Thymus (tissue), 11 donors: Measurements from ENCODE around the gene SPHK2. TPM values are rescaled to one million over a fixed set of nuclear protein-coding genes. Genes with fewer than 3 reads are reported as not detected.

Experiments used
- DNase-seq, 9 donors: peaks; one replicate each; pipeline ENCODE4 v3.0.0-alpha.2; 2013; ENCODE audit warnings: low spot score in 9 of 9, low read depth in 6 of 9, missing footprints in 1 of 9
- H3K27ac ChIP-seq, 2 donors: one replicate each; pipeline ENCODE4 v1.5.1; 2013; ENCODE audit warnings: control low read depth in 1 of 2, low read depth in 1 of 2, low read length in 1 of 2, mild to moderate bottlenecking in 1 of 2, moderate library complexity in 1 of 2
- H3K27me3 ChIP-seq, 2 donors: one replicate each; pipeline ENCODE4 v1.5.1; 2013; ENCODE audit warnings: low read length in 1 of 2; ENCODE audit not compliant: control insufficient read depth in 2 of 2, insufficient read depth in 1 of 2
- H3K36me3 ChIP-seq, 2 donors: one replicate each; pipeline ENCODE4 v1.5.1; 2013; ENCODE audit warnings: low read length in 1 of 2, mild to moderate bottlenecking in 1 of 2, moderate library complexity in 1 of 2; ENCODE audit not compliant: control insufficient read depth in 2 of 2, insufficient read depth in 2 of 2
- H3K4me1 ChIP-seq, 2 donors: one replicate each; pipeline ENCODE4 v1.5.1; 2013; ENCODE audit warnings: low read length in 2 of 2; ENCODE audit not compliant: control insufficient read depth in 2 of 2, insufficient read depth in 2 of 2
- H3K4me3 ChIP-seq, 2 donors: one replicate each; pipeline ENCODE4 v1.5.1; 2013; ENCODE audit warnings: low read length in 2 of 2, control low read depth in 1 of 2, mild to moderate bottlenecking in 1 of 2
- H3K9me3 ChIP-seq, 2 donors: one replicate each; pipeline ENCODE4 v1.5.1; 2013; ENCODE audit warnings: low read length in 1 of 2, mild to moderate bottlenecking in 1 of 2; ENCODE audit not compliant: control insufficient read depth in 2 of 2, insufficient read depth in 1 of 2
- WGBS: extraction: QIAGEN DNeasy Blood & Tissue Kit; methylation state at CpG from one replicate; pipeline ENCODE4 v1.1.7; 2013; 5-methylcytosine and 5-hydroxymethylcytosine counted together
- polyA plus RNA-seq: library from polyadenylated mRNA; stranded (reverse); fragments of 200-250 nt; gene quantifications from one replicate; pipeline ENCODE4 v1.2.3, GENCODE V29; 2013
- total RNA-seq: library from RNA; stranded (reverse); fragments of 120-200 nt; gene quantifications from one replicate; pipeline ENCODE4 v1.2.4, GENCODE V29; 2013
- donor health status: healthy.

The SPHK2 gene
- total and polyA plus RNA-seq, 2 donors, result 4.6 to 13.4 TPM

- no peaks in the 10 kb centered on the region for H3K27me3 ChIP-seq
- peak overlapping the region; percentile 81 to 87 for H3K4me3 ChIP-seq
- peak overlapping the region; percentile 86 to 92 for H3K27ac ChIP-seq
- DNase-seq, result no peak
- WGBS, result 2% methylated on average over 18 of the region's 18 CpGs
- peaks cover 14 to 35% of the 10 kb centered on the region in 2 donors for H3K4me1 ChIP-seq
- no peaks in the 10 kb centered on the region for H3K9me3 ChIP-seq
- peaks cover 36 to 37% of the 10 kb centered on the region in 2 donors for H3K36me3 ChIP-seq
These were observed 909 bp upstream of the SPHK2 start for GRCh38 chr19:48618278-48618915.

DNA sequence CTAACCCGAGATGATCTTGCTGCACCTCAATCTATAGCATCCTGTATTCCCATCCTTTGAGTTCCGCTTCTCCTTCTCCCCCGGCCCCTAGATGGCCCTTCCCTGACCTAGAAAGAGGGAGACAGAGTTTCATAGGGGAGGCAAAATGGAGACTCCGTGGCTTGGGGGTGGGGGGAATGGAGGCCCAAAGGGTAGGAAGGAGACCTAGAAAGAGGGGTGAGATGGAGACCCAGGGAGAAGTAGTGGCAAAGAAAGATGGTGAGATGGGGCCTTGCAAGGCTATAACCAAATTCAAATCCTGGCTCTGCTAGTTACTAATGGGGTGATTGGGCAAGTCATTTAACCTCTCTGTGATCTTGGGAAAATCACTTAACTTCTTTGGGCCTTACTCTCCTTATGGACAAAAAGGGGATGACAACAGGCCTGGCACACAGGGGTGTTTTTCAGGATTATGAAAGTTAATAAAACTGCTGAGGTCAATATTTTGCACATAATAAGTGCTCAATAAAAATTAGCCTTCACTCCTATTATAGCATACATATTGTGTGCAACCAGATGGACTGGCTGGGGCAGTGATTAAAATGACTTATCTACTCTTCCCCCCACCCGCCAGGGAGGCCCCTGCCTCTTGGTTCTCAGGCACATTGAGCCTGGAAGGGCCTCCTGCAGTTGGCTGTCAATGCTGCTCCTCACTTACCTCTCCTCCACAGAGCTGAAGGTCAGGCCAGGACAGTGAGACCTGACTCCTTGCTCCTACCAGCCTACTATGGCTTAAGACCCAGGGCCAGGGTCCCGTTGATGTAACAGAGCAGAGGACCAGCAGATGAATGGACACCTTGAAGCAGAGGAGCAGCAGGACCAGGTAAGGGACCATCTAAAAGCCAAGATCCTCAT lies 633 bp downstream of the SPHK2 start:
- WGBS, result 35% methylated on average over 6 of the region's 6 CpGs
- H3K36me3 ChIP-seq, result peaks cover 32 to 36% of the 10 kb centered on the region in 2 donors
- H3K27ac ChIP-seq, result peak overlapping the region; percentile 90 to 92
- H3K4me1 ChIP-seq, result peaks cover 21 to 48% of the 10 kb centered on the region in 2 donors
- peak overlapping the region; percentile 81 to 87 for H3K4me3 ChIP-seq
- no peaks in the 10 kb centered on the region for H3K27me3 ChIP-seq
- no peaks in the 10 kb centered on the region for H3K9me3 ChIP-seq
- no peak for DNase-seq

DNA sequence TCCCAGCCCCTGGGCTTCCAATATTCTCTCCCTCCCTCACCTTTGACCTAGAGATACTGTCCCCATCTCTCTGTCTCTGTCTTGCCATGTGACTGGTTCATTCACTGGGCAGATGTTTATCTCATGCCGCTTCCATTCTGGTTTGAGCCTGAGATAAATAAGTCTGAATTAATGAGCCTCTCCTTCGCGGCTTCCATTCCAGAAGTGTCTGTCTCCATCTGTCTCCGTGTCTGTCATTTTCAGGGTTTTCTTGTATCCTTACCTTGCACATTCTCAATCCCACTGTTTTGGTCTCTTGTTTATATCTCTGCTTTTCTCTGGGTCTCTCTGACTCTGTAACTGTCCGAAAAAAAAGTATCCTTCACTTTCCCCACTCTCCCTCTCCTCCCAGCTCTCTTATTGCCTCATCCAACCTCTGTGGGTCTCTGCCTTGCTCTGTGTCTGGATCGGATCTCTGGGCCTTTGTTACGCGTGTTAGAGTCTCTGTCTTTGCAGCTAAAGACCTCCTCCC lies 4.3 kb downstream of the SPHK2 start:
- peaks cover 10 to 32% of the 10 kb centered on the region in 2 donors for H3K4me1 ChIP-seq
- peaks cover 19 to 22% of the 10 kb centered on the region in 2 donors for H3K36me3 ChIP-seq
- H3K9me3 ChIP-seq, result no peaks in the 10 kb centered on the region

GRCh38 chr19:48624067-48624594 lies 4.8 kb downstream of the SPHK2 start:
- no peaks in the 10 kb centered on the region for H3K9me3 ChIP-seq
- no peaks in the 10 kb centered on the region for H3K27me3 ChIP-seq
- H3K27ac ChIP-seq, result peak overlapping the region; percentile 76 to 85
- WGBS, result 1% methylated on average over 40 of the region's 40 CpGs
- peaks cover 20 to 27% of the 10 kb centered on the region in 2 donors for H3K36me3 ChIP-seq
- peak; percentile 86 to 98 (median 95) for DNase-seq
- peak overlapping the region; percentile 60 for H3K4me3 ChIP-seq
- peaks cover 10 to 32% of the 10 kb centered on the region in 2 donors for H3K4me1 ChIP-seq

More for the DNA sequence above, 4.3 kb downstream of the SPHK2 start:
- no peak for DNase-seq
- H3K27ac ChIP-seq, result peak overlapping the region; percentile 71 to 85
- H3K27me3 ChIP-seq, result no peaks in the 10 kb centered on the region
- WGBS, result 55% methylated on average over 8 of the region's 8 CpGs
- peak overlapping the region; percentile 34 to 60 for H3K4me3 ChIP-seq

DNA sequence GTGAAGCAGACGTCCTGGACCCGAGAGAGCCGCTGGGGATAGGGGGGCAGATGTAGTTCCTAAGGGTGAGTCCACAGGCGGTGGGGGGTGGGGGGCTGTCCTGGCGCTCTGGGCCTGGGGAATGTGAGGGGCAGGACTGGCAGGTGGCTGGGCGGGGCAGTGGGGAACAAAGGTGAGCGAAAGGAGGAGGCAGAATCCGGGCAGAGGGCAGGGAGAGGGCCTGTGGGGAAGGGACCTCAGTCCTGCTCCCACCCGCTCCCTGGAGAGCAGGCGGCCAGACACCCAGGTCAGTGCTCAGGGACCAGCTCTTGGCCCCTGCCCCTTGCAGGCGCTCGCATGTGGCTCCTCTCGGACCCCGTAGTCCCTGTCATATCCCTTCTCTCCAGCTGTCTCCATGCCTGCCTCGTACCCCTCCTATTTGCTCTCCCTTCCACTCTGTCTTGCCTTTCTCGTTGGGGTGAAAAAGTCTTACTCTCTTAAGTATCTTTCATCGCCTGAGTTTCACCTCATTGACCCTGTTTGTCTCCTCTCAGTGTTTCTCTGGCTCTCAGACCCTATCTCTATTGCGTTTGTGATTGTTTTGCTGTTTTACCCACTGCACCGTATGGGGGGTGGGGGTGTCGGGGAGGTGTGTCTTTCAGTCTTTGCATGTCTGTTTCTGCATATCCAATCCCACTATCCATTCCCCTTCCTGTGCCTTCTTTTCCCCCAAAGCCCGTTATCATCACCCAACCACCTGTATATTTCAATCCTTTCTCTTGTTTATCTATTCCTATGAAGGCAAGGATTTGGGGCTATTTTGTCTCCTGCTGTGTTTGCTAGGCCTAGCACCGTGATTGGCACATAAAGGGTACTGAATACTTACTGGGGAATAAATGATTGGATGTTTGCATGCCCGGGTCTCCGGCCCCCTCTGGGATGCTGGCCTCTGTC lies 5.8 kb downstream of the SPHK2 start:
- Histone ChIP-seq H3K4me3 (peak overlapping the region; percentile 60), H3K9me3 (peaks cover 0 to 4% of the 10 kb centered on the region in 2 donors), H3K27me3 (no peaks in the 10 kb centered on the region), H3K4me1 (peaks cover 10 to 33% of the 10 kb centered on the region in 2 donors), H3K36me3 (peaks cover 28 to 36% of the 10 kb centered on the region in 2 donors), H3K27ac (peak overlapping the region in 1 of 2 donors; percentile 19)
- 88% methylated on average over 24 of the region's 24 CpGs for WGBS
- no peak for DNase-seq

DNA sequence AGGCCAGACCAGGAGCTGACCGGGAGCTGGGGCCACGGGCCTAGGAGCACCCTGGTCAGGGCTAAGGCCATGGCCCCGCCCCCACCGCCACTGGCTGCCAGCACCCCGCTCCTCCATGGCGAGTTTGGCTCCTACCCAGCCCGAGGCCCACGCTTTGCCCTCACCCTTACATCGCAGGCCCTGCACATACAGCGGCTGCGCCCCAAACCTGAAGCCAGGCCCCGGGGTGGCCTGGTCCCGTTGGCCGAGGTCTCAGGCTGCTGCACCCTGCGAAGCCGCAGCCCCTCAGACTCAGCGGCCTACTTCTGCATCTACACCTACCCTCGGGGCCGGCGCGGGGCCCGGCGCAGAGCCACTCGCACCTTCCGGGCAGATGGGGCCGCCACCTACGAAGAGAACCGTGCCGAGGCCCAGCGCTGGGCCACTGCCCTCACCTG lies 6.6 kb downstream of the SPHK2 start:
- WGBS, result 98% methylated on average over 30 of the region's 30 CpGs
- DNase-seq, result no peak
- no peak overlapping the region for H3K4me3 ChIP-seq
- H3K27ac ChIP-seq, result peak overlapping the region in 1 of 2 donors; percentile 5
- H3K9me3 ChIP-seq, result peaks cover 0 to 5% of the 10 kb centered on the region in 2 donors
- H3K27me3 ChIP-seq, result no peaks in the 10 kb centered on the region
- H3K36me3 ChIP-seq, result peaks cover 34 to 45% of the 10 kb centered on the region in 2 donors
- H3K4me1 ChIP-seq, result peaks cover 10 to 39% of the 10 kb centered on the region in 2 donors

DNA sequence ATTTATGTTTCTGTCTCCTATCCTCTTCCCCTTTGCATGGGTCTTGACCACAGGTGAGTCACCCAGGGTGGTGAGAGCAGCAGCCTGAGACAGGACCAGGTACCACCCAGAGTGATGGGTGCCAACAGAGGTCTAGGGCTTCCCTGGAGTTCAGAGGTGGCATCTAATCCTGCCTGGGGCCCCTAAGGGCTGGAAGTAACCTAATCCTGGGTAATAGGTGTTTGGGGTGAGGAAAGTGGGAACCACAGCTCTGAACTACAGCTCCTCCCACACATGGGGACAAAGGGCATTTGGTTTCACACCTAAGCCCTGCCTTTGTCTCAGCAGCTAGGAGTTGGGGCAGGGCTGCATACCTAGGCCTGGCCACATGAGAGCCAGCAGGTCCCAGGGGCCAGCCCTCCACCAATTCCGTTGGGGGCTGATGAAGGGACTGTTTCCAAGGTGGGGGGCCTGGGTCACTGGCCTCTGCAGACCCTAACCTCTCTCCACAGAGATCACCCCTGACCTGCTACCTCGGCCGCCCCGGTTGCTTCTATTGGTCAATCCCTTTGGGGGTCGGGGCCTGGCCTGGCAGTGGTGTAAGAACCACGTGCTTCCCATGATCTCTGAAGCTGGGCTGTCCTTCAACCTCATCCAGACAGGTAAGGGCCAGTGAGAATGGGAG lies 8.0 kb downstream of the SPHK2 start:
- H3K4me3 ChIP-seq, result no peak overlapping the region
- no peaks in the 10 kb centered on the region for H3K27me3 ChIP-seq
- peaks cover 41 to 51% of the 10 kb centered on the region in 2 donors for H3K36me3 ChIP-seq
- DNase-seq, result no peak
- WGBS, result 94% methylated on average over 6 of the region's 6 CpGs
- H3K9me3 ChIP-seq, result peaks cover 0 to 5% of the 10 kb centered on the region in 2 donors
- H3K4me1 ChIP-seq, result peaks cover 10 to 44% of the 10 kb centered on the region in 2 donors
- H3K27ac ChIP-seq, result peak overlapping the region in 1 of 2 donors; percentile 60

GRCh38 chr19:48627865-48628314 lies 8.6 kb downstream of the SPHK2 start:
- Histone ChIP-seq H3K9me3 (peaks cover 0 to 5% of the 10 kb centered on the region in 2 donors), H3K4me3 (no peak overlapping the region), H3K27ac (no peak overlapping the region), H3K4me1 (peaks cover 10 to 49% of the 10 kb centered on the region in 2 donors), H3K36me3 (peaks cover 46 to 48% of the 10 kb centered on the region in 2 donors), H3K27me3 (no peaks in the 10 kb centered on the region)
- 97% methylated on average over 17 of the region's 17 CpGs for WGBS
- DNase-seq, result no peak
